GM12874 (cell line): ENCODE data around the gene TMC6.

Experiments
- CTCF ChIP-seq: IDR thresholded peaks from 2 replicates; pipeline ENCODE4 v1.5.1; 2011; ENCODE audit warnings: low read depth, mild to moderate bottlenecking, control low read depth, low read length, moderate library complexity; ENCODE audit not compliant: insufficient read depth

The TMC6 gene

GRCh38 chr17:78130090-78130436, 1.5 kb upstream of the TMC6 start:
- no peak for TF ChIP-seq CTCF

- no peak for TF ChIP-seq CTCF
Observed at GRCh38 chr17:78129351-78130089, 965 bp upstream of the TMC6 start.

GRCh38 chr17:78127888-78128550, 536 bp downstream of the TMC6 start:
- TF ChIP-seq CTCF = no peak

- no peak for TF ChIP-seq CTCF
Observed at GRCh38 chr17:78127239-78127887, 1.2 kb downstream of the TMC6 start.

- no peak for TF ChIP-seq CTCF
Observed at GRCh38 chr17:78126895-78127238, 1.7 kb downstream of the TMC6 start.

GRCh38 chr17:78125976-78126894, 2.3 kb downstream of the TMC6 start:
- TF ChIP-seq CTCF = no peak
